Stomach (tissue), 9 donors: ENCODE data around the gene RNASE11. TPM values are rescaled to one million over a fixed set of nuclear protein-coding genes. Genes with fewer than 3 reads are reported as not detected.
"Not testable (repeated sequence)": the region's sequence is repeated elsewhere in the genome, so short reads cannot be mapped to it uniquely, and the experiment has no call there.

Source experiments
- DNase-seq, 2 donors: peaks; one replicate each; pipeline versions ENCODE4 v3.0.0 to v3.0.0-alpha.2; 2013 to 2019
- H3K27ac ChIP-seq, 5 donors: fragments of 200-600 bp in 4 of 5; sonication (generic) in 4 of 5; one replicate each; pipeline ENCODE4 v1.5.1; 2013 to 2019; ENCODE audit warnings: mild to moderate bottlenecking in 1 of 5, moderate library complexity in 1 of 5
- H3K27me3 ChIP-seq, 3 donors: fragments of 200-600 bp; sonication (generic); one replicate each; pipeline ENCODE4 v1.5.1; 2017 to 2019; ENCODE audit warnings: mixed run types in 1 of 3
- H3K36me3 ChIP-seq, 4 donors: fragments of 200-600 bp; sonication (generic); 1 replicate in 3 of 4; 2 replicates in 1 of 4; pipeline ENCODE4 v1.5.1; 2016 to 2019
- H3K4me1 ChIP-seq, 4 donors: fragments of 200-600 bp; sonication (generic); one replicate each; pipeline ENCODE4 v1.5.1; 2016 to 2019
- H3K4me3 ChIP-seq, 4 donors: fragments of 200-600 bp; sonication (generic) in 3 of 4; one replicate each; pipeline ENCODE4 v1.5.1; 2016 to 2019; ENCODE audit warnings: mild to moderate bottlenecking in 1 of 4
- H3K9me3 ChIP-seq, 4 donors: fragments of 200-600 bp; sonication (generic); one replicate each; pipeline ENCODE4 v1.5.1; 2016 to 2019
- CTCF ChIP-seq, 7 experiments: fragments of 450-650 bp in 4 of 7; fragments of 200-600 bp in 3 of 7; sonication (generic) in 3 of 7; IDR thresholded peaks; one replicate each; pipeline ENCODE4 v1.5.1; 2016 to 2019; ENCODE audit warnings: antibody characterized with exemption in 7 of 7, control low read depth in 2 of 7, mild to moderate bottlenecking in 1 of 7
- EP300 ChIP-seq: sonication (generic); formaldehyde crosslinking; IDR thresholded peaks from one replicate; pipeline ENCODE4 v1.6.1; 2017; ENCODE audit warnings: antibody characterized with exemption
- POLR2A ChIP-seq, 4 donors: fragments of 450-650 bp; IDR thresholded peaks; one replicate each; pipeline ENCODE4 v1.6.1; 2016; ENCODE audit warnings: antibody characterized with exemption in 4 of 4, control low read depth in 2 of 4, mild to moderate bottlenecking in 1 of 4, moderate library complexity in 1 of 4
- POLR2AphosphoS5 ChIP-seq, 3 donors: sonication (generic); formaldehyde crosslinking; IDR thresholded peaks; one replicate each; pipeline ENCODE4 v1.6.1; 2016; ENCODE audit warnings: antibody characterized with exemption in 3 of 3
- WGBS, 5 donors: extraction: QIAGEN DNeasy Blood & Tissue Kit in 3 of 5; methylation state at CpG; one replicate each; pipeline versions ENCODE4 v1.1.5 to v1.1.7; 2013 to 2018; 5-methylcytosine and 5-hydroxymethylcytosine counted together
- intact Hi-C: fragments of 100-400 bp; cut with DNase I; formaldehyde crosslinking; loops from one replicate; pipeline ENCODE4 v1.15.1; 2023; ENCODE audit warnings: low total_unique reads
- polyA plus RNA-seq, 3 donors: library from polyadenylated mRNA; stranded (reverse); fragments of 200-250 nt; gene quantifications; one replicate each; pipeline ENCODE4 v1.2.3, GENCODE V29; 2013
- total RNA-seq, 5 donors: library from RNA; depleted of rRNA; stranded (reverse); fragments of >200 nt; gene quantifications; one replicate each; pipeline versions ENCODE4 v1.1.0 to v1.2.3, GENCODE V29; 2014 to 2016
- donor health status: healthy with polysubstance abuse.
- donor health status: Bipolar disorder and iron deficiency.
- donor health status: healthy.

RNASE11 gene
- total and polyA plus RNA-seq, 8 donors = not detected

GRCh38 chr14:20622816-20623291, 35.1 kb upstream of the RNASE11 start:
- 39 to 51% (median 44%) methylated on average over 29 of the region's 29 CpGs for WGBS, 5 donors
- DNase-seq = no peak
- Histone ChIP-seq H3K27ac (no peak overlapping the region), H3K4me3 (peak overlapping the region in 1 of 4 donors; percentile 4), H3K27me3 (peaks cover 0 to 25% (median 4%) of the 10 kb centered on the region in 3 donors), H3K36me3 (no peaks in the 10 kb centered on the region), H3K9me3 (no peaks in the 10 kb centered on the region), H3K4me1 (peaks cover 0 to 59% (median 39%) of the 10 kb centered on the region in 4 donors)
- no peak for TF ChIP-seq POLR2AphosphoS5 (IDR thresholded peaks at IDR 0.05)
- TF ChIP-seq CTCF (IDR thresholded peaks at IDR 0.05) = no peak
- TF ChIP-seq EP300 = no peak
- no peak for TF ChIP-seq POLR2A (IDR thresholded peaks at IDR 0.05)
- intact Hi-C loops = no loop called here

GRCh38 chr14:20620798-20621478, 33.1 kb upstream of the RNASE11 start:
- intact Hi-C loops = no loop called here
- no peaks in the 10 kb centered on the region for H3K9me3 ChIP-seq
- no peak overlapping the region for H3K4me3 ChIP-seq
- 26 to 50% (median 42%) methylated on average over 2 of the region's 2 CpGs for WGBS, 5 donors
- TF ChIP-seq POLR2A (IDR thresholded peaks at IDR 0.05) = no peak
- peak in 1 of 3 donors; percentile 7 for TF ChIP-seq POLR2AphosphoS5 (IDR thresholded peaks at IDR 0.05)
- peaks cover 0 to 6% (median 4%) of the 10 kb centered on the region in 3 donors for H3K27me3 ChIP-seq
- H3K27ac ChIP-seq = no peak overlapping the region
- no peak for DNase-seq
- no peaks in the 10 kb centered on the region for H3K36me3 ChIP-seq
- peaks cover 0 to 53% (median 36%) of the 10 kb centered on the region in 4 donors for H3K4me1 ChIP-seq

GRCh38 chr14:20619688-20620087, 31.9 kb upstream of the RNASE11 start:
- peaks cover 0 to 45% (median 26%) of the 10 kb centered on the region in 4 donors for H3K4me1 ChIP-seq
- not testable (repeated sequence) for H3K4me3 ChIP-seq, H3K27me3 ChIP-seq, H3K36me3 ChIP-seq, DNase-seq, H3K9me3 ChIP-seq, H3K27ac ChIP-seq
- intact Hi-C loops = loop anchor here (5.0 kb wide), 1 partner anchor 68 kb away; the partner anchor contains the start of gene ANG
- WGBS, 5 donors = 84 to 94% (median 89%) methylated on average over 6 of the region's 6 CpGs

GRCh38 chr14:20618271-20618749, 30.5 kb upstream of the RNASE11 start:
- Histone ChIP-seq H3K27me3 (peaks cover 0 to 3% (median 0%) of the 10 kb centered on the region in 3 donors), H3K4me1 (peaks cover 0 to 45% (median 32%) of the 10 kb centered on the region in 4 donors), H3K27ac (no peak overlapping the region), H3K36me3 (no peaks in the 10 kb centered on the region), H3K4me3 (no peak overlapping the region), H3K9me3 (no peaks in the 10 kb centered on the region)
- WGBS, 5 donors = 27 to 44% (median 38%) methylated on average over 4 of the region's 4 CpGs
- intact Hi-C loops = loop anchor here (5.0 kb wide), 1 partner anchor 69 kb away; the partner anchor contains the start of gene ANG
- no peak for TF ChIP-seq EP300
- TF ChIP-seq POLR2AphosphoS5 (IDR thresholded peaks at IDR 0.05) = no peak
- no peak for TF ChIP-seq CTCF (IDR thresholded peaks at IDR 0.05)
- DNase-seq = no peak

- no peak overlapping the region for H3K27ac ChIP-seq
- TF ChIP-seq CTCF (IDR thresholded peaks at IDR 0.05) = no peak
- TF ChIP-seq POLR2A (IDR thresholded peaks at IDR 0.05) = no peak
- TF ChIP-seq EP300 = no peak
- TF ChIP-seq POLR2AphosphoS5 (IDR thresholded peaks at IDR 0.05) = no peak
- 78 to 84% (median 84%) methylated on average over 10 to 12 of the region's 12 CpGs for WGBS, 5 donors
- H3K4me3 ChIP-seq = no peak overlapping the region
- peaks cover 0 to 46% (median 31%) of the 10 kb centered on the region in 4 donors for H3K4me1 ChIP-seq
- intact Hi-C loops = loop anchor here (5.0 kb wide), 1 partner anchor 70 kb away; the partner anchor contains the start of gene ANG
- H3K27me3 ChIP-seq = no peaks in the 10 kb centered on the region
- H3K9me3 ChIP-seq = no peaks in the 10 kb centered on the region
- no peaks in the 10 kb centered on the region for H3K36me3 ChIP-seq
- no peak for DNase-seq
Measured at GRCh38 chr14:20617138-20618003, 29.6 kb upstream of the RNASE11 start.
